Ectodermal cell (in vitro differentiated cells): ENCODE measurements around the gene RLF.

Experiments used
- H3K27ac ChIP-seq: 2 replicates; pipeline ENCODE4 v1.7.0; 2013; ENCODE audit warnings: mild to moderate bottlenecking, low read depth, low read length; ENCODE audit not compliant: insufficient read depth, poor library complexity, severe bottlenecking
- H3K27me3 ChIP-seq: 2 replicates; pipeline ENCODE4 v1.7.0; 2013; ENCODE audit warnings: mild to moderate bottlenecking, low read length; ENCODE audit not compliant: insufficient read depth, control insufficient read depth, poor library complexity, severe bottlenecking
- H3K36me3 ChIP-seq: one replicate; pipeline ENCODE4 v1.7.0; 2013; ENCODE audit warnings: low read length; ENCODE audit not compliant: control insufficient read depth, insufficient read depth
- H3K4me1 ChIP-seq: one replicate; pipeline ENCODE4 v1.7.0; 2013; ENCODE audit warnings: low read length; ENCODE audit not compliant: control insufficient read depth, insufficient read depth
- H3K4me3 ChIP-seq: 2 replicates; pipeline ENCODE4 v1.7.0; 2013; ENCODE audit warnings: low read depth, low read length, control low read depth; ENCODE audit not compliant: insufficient read depth
- H3K9me3 ChIP-seq: 2 replicates; pipeline ENCODE4 v1.7.0; 2013; ENCODE audit warnings: mild to moderate bottlenecking, low read length, moderate library complexity; ENCODE audit not compliant: control insufficient read depth
- WGBS, 2 experiments: methylation state at CpG; one replicate each; pipeline ENCODE4 v1.1.7; 2013; ENCODE audit warnings: missing lambda C conversion rate in 2 of 2; 5-methylcytosine and 5-hydroxymethylcytosine counted together

Gene RLF

GRCh38 chr1:40268211-40268610 lies 107.0 kb downstream of the RLF start:
- Histone ChIP-seq H3K27ac (no peak overlapping the region), H3K4me1 (no peaks in the 10 kb centered on the region), H3K36me3 (peaks cover 33% of the 10 kb centered on the region), H3K9me3 (no peaks in the 10 kb centered on the region), H3K27me3 (no peaks in the 10 kb centered on the region), H3K4me3 (no peak overlapping the region)

- H3K27me3 ChIP-seq = no peaks in the 10 kb centered on the region
- H3K27ac ChIP-seq = no peak overlapping the region
- H3K9me3 ChIP-seq = no peaks in the 10 kb centered on the region
- H3K4me3 ChIP-seq = no peak overlapping the region
- peaks cover 37% of the 10 kb centered on the region for H3K36me3 ChIP-seq
- 92 to 94% methylated on average over 3 of the region's 3 CpGs for WGBS, 2 experiments
- H3K4me1 ChIP-seq = no peaks in the 10 kb centered on the region
Observed at GRCh38 chr1:40270152-40270834, 109.1 kb downstream of the RLF start.

- WGBS, 2 experiments = 97 to 98% methylated on average over 3 of the region's 3 CpGs
- no peaks in the 10 kb centered on the region for H3K9me3 ChIP-seq
- peaks cover 33% of the 10 kb centered on the region for H3K36me3 ChIP-seq
- H3K27ac ChIP-seq = no peak overlapping the region
- H3K4me3 ChIP-seq = no peak overlapping the region
- no peaks in the 10 kb centered on the region for H3K27me3 ChIP-seq
- no peaks in the 10 kb centered on the region for H3K4me1 ChIP-seq
Observed at GRCh38 chr1:40272653-40273213, 111.5 kb downstream of the RLF start.

GRCh38 chr1:40273547-40274166 lies 112.5 kb downstream of the RLF start:
- Histone ChIP-seq H3K27ac (no peak overlapping the region), H3K36me3 (peaks cover 25% of the 10 kb centered on the region), H3K4me3 (no peak overlapping the region), H3K27me3 (no peaks in the 10 kb centered on the region), H3K9me3 (no peaks in the 10 kb centered on the region), H3K4me1 (no peaks in the 10 kb centered on the region)
- 92 to 95% methylated on average over 1 to 2 of the region's 4 CpGs for WGBS, 2 experiments

- H3K4me3 ChIP-seq = no peak overlapping the region
- no peaks in the 10 kb centered on the region for H3K4me1 ChIP-seq
- no peaks in the 10 kb centered on the region for H3K9me3 ChIP-seq
- no peak overlapping the region for H3K27ac ChIP-seq
- peaks cover 24% of the 10 kb centered on the region for H3K36me3 ChIP-seq
- 94 to 99% methylated on average over 2 of the region's 2 CpGs for WGBS, 2 experiments
- no peaks in the 10 kb centered on the region for H3K27me3 ChIP-seq
Observed at GRCh38 chr1:40274331-40274730, 113.1 kb downstream of the RLF start.

GRCh38 chr1:40276122-40276521 lies 114.9 kb downstream of the RLF start:
- Histone ChIP-seq H3K27me3 (no peaks in the 10 kb centered on the region), H3K4me1 (no peaks in the 10 kb centered on the region), H3K36me3 (peaks cover 15% of the 10 kb centered on the region), H3K9me3 (no peaks in the 10 kb centered on the region), H3K4me3 (no peak overlapping the region), H3K27ac (no peak overlapping the region)
- WGBS, 2 experiments = 91 to 95% methylated on average over 3 of the region's 3 CpGs

GRCh38 chr1:40281853-40282252 lies 120.7 kb downstream of the RLF start:
- Histone ChIP-seq H3K4me3 (no peak overlapping the region), H3K9me3 (no peaks in the 10 kb centered on the region), H3K36me3 (peaks cover 10% of the 10 kb centered on the region), H3K27ac (no peak overlapping the region), H3K4me1 (no peaks in the 10 kb centered on the region), H3K27me3 (no peaks in the 10 kb centered on the region)
- WGBS, 2 experiments = 100% methylated on average over 1 to 2 of the region's 2 CpGs
